GOT3 (cell line): ENCODE data around the gene ALKBH2.
"Not testable (repeated sequence)": the region's sequence is repeated elsewhere in the genome, so short reads cannot be mapped to it uniquely, and the experiment has no call there.

Experiments
- DNase-seq: peaks from one replicate; lab custom pipeline; 2025; ENCODE audit warnings: mixed read lengths; lab: John Stamatoyannopoulos, UW

Gene ALKBH2

DNA sequence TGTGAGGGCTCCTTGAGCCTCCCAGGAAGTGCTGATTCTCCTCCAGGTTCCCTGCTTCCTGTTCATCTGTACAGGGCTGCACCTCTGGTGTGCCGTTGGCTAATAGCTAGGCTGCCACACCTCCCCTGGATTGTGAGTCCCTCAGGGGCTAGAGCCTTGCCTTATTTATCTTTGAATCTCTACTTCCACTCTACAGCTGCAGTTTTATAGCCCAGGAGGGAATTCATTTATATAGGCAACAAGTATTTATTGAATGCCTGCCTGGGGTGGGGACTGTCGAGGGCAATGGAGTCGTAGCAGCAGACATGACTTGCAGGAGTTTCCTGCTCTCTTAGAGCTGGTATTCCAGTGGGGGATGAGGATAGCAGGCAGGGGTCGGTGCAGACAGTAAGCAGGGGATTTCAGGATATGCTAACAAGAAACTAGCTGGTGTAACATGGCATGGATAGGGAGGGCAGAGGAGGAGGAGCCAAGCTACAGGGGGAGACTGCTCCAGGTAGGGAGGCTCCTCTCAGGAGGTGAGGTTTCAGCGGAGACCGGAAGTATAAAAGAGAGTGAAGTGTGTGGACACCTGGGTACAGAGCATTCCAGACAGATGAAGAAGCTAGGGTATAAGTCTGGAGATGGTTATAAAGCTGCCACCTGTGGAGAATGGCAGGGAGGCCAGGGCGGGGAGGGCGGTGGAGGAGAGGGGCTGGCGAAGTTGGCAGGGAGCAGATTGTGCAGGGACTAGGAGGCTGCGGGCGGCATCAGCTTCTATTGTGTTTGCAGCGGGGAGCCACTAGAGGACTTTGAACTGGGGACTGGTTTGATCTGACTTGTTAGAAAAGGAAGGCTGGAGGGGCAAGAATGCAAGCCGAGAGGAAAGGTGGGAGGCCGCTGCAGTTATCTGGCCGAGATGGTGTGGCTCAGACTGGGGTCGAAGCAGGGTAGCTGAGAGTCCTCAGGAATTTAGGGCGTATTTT, 23.7 kb downstream of the ALKBH2 start:
- no peak for DNase-seq

GRCh38 chr12:109065853-109066193, 27.4 kb downstream of the ALKBH2 start:
- no peak for DNase-seq

DNA sequence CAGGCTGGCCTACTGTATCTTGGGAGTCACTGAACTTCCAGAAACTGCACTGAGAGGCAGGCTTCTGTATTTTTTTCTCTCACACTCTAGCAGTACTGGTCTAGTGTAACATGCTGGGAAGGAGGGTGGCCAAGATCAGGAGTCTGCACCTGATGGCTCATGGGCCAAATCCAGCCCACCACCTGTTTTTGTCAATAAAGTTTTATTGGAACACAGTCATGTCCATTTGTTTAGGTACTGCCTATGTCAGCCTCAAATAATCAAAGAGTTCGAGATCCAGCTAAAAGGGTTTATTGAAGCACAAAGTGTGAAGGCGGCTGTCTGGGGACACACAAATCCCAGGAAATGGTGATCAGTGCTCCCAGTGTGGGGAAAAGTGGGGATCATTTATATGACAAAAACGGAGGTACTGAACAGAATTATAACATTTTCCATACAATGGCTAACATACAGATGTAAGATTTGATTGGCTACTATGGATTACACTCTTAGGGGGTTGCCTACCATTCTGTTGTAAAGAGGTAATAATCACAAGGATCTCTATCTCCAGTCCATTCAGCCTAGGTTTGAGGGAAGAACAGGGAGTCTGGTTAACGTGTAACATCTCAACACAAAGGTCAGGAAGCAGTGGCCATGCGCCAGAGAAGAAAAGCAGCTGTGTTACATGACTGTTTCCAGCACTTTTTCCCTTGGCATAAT, 28.0 kb downstream of the ALKBH2 start:
- DNase-seq: no peak

DNA sequence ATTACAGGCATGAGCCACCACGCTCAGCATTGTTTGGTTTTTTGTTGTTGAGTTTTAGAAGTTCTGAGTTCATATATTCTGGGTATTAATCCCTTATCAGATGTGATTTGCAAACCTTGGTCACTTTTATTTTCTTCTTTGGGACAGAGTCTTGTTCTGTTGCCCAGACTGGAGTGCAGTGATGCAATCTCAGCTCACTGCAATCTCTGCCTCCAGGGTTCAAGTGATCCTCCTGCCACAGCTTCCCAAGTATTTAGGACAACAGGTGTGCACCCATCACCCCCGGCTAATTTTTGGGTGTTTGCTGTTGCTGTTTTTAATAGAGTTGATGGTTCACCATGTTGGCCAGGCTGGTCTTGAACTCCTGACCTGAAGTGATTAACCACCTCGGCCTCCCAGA, 29.1 kb downstream of the ALKBH2 start:
- no peak for DNase-seq

DNA sequence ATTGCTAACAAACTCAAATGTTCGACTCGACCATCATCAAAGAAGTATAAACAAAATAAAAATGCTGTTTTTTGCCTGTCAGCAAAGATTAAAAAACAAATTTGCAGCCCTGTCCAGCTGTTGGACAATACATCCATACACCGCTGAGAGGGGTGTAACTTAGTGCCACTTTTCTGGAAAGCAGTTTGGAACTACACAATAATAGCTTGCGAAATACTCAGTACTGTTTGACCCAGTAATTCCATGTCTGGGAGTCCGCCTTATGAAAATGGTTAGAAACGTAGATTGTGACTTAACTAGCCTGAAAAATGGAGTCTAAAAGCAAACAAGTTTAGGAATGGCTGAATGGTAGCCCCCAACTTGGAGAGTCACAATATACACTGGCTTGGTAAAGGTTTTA, 34.5 kb downstream of the ALKBH2 start:
- DNase-seq: no peak

DNA sequence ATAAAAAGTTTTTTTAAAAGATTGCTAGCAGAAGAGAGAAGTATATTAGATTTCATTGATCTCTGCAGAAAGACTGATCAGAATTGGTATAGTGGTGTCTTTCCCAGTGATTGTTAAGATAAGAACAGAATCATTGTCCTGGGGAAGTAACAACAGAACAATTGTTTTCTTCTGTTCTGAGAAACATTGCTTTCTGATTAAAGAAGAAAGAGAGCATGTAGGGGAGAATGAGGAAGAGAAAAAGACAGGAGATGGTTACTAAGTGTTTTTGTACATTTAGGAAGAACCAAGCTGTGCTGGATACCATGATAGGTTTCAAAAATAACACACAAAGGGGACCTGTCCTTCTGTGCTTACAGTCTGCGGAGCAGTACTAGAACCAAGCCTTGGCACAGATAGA, 35.9 kb downstream of the ALKBH2 start:
- DNase-seq: no peak

GRCh38 chr12:109056891-109057290, 36.4 kb downstream of the ALKBH2 start:
- DNase-seq: no peak

GRCh38 chr12:109054520-109054919, 38.8 kb downstream of the ALKBH2 start:
- no peak for DNase-seq

DNA sequence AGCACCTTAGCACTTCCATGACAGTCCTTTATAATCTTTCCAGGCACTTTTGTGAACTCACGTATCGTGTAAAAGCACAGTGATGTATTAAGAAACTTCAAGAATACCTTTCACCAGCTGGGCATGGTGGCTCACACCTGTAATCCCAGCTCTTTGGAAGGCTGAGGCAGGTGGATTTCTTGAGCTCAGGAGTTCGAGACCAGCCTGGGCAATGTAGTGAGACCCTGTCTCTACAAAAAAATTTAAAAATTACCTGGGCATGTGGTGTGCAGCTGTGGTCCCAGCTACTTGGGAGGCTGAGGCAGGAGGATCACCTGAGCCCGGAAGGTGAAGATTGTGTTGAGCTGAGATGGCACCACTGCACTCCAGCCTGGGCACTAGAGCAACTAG, 39.2 kb downstream of the ALKBH2 start:
- DNase-seq: not testable (repeated sequence)

DNA sequence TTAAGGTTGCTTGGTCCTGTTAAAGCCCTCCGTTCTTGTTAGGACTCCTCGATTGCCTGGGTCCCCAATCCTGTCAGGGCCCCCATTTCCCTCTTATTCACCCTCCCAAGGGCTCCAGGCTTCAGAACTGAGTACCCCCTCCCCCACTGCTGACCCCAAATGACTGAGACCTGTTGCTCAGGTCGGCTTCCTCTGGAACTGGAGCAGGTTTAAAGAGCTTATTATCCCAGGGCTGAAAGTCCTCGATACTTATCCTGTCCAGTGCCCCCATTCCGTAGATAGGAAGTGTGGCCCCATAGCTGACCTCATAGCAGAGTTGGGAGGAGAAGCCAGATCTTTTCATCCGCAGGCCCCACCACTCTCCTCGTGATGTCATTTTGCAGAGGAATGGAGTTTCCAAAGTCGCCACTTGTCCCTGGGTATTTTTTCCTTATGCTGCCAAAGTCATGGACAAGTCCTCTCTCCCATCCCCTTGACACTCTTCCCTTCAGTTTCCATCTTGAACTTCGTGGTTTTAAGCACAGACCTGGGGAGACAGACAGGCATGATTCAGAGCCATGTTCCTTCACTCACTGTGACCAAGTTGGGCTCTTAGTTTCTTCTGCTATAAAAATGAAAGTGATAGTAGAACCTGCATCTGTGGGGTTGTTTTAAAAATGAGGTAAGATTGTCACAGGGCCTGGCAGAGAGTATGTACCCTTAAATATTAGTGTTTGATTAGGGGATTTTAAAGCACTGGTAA, 39.7 kb downstream of the ALKBH2 start:
- no peak for DNase-seq

DNA sequence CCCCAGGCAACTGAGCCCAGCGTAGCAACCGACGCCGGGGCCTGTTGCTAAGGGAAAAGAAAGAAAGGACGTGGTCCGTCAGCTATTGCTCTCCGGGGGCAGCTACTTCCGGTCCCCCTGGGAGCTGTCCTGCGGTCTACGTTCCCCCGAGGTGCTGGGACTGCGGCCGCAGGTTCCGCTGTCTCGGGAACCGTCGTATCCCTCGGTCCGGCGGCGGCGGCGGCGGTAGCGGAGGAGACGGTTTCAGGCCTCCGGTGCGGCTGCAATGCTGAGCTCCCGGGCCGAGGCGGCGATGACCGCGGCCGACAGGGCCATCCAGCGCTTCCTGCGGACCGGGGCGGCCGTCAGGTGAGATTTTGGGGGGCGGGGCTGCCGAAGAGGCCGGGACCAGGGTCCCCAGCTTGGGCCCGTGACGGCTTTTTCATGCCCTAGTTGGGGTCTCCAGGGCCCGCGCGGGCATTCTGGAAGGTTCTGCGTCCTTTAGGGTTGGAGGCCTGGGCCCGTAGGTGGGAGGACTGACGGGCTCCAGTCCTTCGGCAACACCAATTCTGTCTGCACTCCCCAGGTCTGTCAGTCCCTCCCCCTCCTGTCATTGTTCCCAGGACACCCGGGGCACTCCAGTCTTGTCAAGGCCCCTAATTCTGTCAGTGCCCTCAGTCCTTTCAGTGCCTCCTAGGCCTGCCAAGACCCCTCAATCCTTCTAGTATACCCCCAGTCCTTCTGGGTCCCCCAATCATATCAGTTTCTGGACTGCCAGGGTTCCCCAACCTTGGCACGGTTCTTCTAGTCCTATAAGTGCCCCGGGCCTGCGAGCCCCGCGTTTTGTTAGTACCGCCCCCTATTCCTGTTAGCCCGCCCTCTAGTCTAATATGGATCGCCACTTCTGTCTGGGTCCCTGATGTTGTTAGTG, 40.6 kb downstream of the ALKBH2 start, which contains the start of gene USP30:
Gene USP30 (plus strand): TSS at position 163 of the 910 bp plus-strand sequence. CDS start 103 bp downstream, at position 266.
- DNase-seq: peak; percentile 28

GRCh38 chr12:109052097-109052413, 41.2 kb downstream of the ALKBH2 start:
- DNase-seq: no peak

GRCh38 chr12:109049794-109050193, 43.5 kb downstream of the ALKBH2 start:
- DNase-seq: not testable (repeated sequence)

DNA sequence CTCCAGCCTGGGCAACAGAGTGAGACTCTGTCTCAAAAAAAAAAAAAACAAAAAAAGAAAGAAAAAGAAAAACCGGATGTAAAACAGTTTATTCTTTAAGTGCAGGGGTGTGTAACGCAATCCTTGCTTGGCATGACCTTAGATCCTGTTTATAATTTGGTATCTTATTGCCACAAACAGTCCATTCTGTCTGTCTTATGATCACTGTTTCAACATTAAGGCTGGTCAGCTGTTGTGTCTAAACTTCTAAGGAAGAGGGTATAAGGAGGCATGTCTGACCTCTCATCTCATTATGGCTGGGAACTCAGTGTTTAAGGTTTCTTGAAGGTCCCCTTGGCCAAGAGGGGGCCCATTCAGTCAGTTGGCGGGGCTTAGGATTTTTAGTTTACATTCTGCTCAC, 44.6 kb downstream of the ALKBH2 start:
- DNase-seq: not testable (repeated sequence)

GRCh38 chr12:109047081-109047805, 46.0 kb downstream of the ALKBH2 start:
- no peak for DNase-seq

GRCh38 chr12:109044241-109044640, 49.0 kb downstream of the ALKBH2 start:
- no peak for DNase-seq
